Gastroesophageal sphincter (tissue), 4 donors: ENCODE data around the gene ADAM22. TPM values are rescaled to one million over a fixed set of nuclear protein-coding genes. Genes with fewer than 3 reads are reported as not detected.

ENCODE experiments used
- ATAC-seq: fragments of 150-250 bp; one replicate; pipeline ENCODE4 v1.9.1; 2016; ENCODE audit warnings: mild to moderate bottlenecking, moderate library complexity
- H3K27ac ChIP-seq, 4 donors: fragments of 200-600 bp; sonication (generic) in 3 of 4; 1 replicate in 3 of 4; 2 replicates in 1 of 4; pipeline ENCODE4 v1.5.1; 2016 to 2019
- H3K27me3 ChIP-seq: fragments of 200-600 bp; sonication (generic); one replicate; pipeline ENCODE4 v1.5.1; 2019
- H3K36me3 ChIP-seq, 2 donors: fragments of 200-600 bp; sonication (generic); one replicate each; pipeline ENCODE4 v1.5.1; 2019; ENCODE audit warnings: control low read depth in 1 of 2
- H3K4me1 ChIP-seq, 3 donors: fragments of 200-600 bp; sonication (generic); 1 replicate in 2 of 3; 2 replicates in 1 of 3; pipeline ENCODE4 v1.5.1; 2016 to 2019; ENCODE audit warnings: control low read depth in 2 of 3
- H3K4me3 ChIP-seq, 2 donors: fragments of 200-600 bp; sonication (generic); one replicate each; pipeline ENCODE4 v1.5.1; 2019; ENCODE audit warnings: mild to moderate bottlenecking in 1 of 2, moderate library complexity in 1 of 2
- H3K9me3 ChIP-seq, 3 donors: fragments of 200-600 bp; sonication (generic); one replicate each; pipeline ENCODE4 v1.5.1; 2017 to 2019; ENCODE audit warnings: control low read depth in 2 of 3
- CTCF ChIP-seq, 4 experiments: fragments of 200-600 bp in 2 of 4; fragments of 450-650 bp in 2 of 4; sonication (generic) in 1 of 4; IDR thresholded peaks; one replicate each; pipeline ENCODE4 v1.5.1; 2017 to 2019; ENCODE audit warnings: antibody characterized with exemption in 4 of 4, mild to moderate bottlenecking in 2 of 4, moderate library complexity in 2 of 4
- EP300 ChIP-seq: sonication (generic); formaldehyde crosslinking; IDR thresholded peaks from one replicate; pipeline ENCODE4 v1.6.1; 2017; ENCODE audit warnings: antibody characterized with exemption, mild to moderate bottlenecking
- POLR2A ChIP-seq, 2 donors: fragments of 450-650 bp; IDR thresholded peaks; one replicate each; pipeline ENCODE4 v1.6.1; 2017; ENCODE audit warnings: antibody characterized with exemption in 2 of 2, mild to moderate bottlenecking in 2 of 2, moderate library complexity in 1 of 2
- POLR2AphosphoS5 ChIP-seq: sonication (generic); formaldehyde crosslinking; IDR thresholded peaks from one replicate; pipeline ENCODE4 v1.6.1; 2017; ENCODE audit warnings: antibody characterized with exemption
- WGBS, 2 donors: methylation state at CpG; one replicate each; pipeline ENCODE4 v1.1.5; 2018; ENCODE audit warnings: low coverage in 1 of 2; 5-methylcytosine and 5-hydroxymethylcytosine counted together
- total RNA-seq, 4 donors: library from RNA; depleted of rRNA; stranded (reverse); fragments of >200 nt; gene quantifications; one replicate each; pipeline ENCODE4 v1.1.0, GENCODE V29; 2016

Gene ADAM22
- total RNA-seq, 4 donors from 2014 or later: 1.1 to 3.6 (median 1.7) TPM

- Histone ChIP-seq H3K9me3 (no peaks in the 10 kb centered on the region), H3K4me3 (no peak overlapping the region), H3K36me3 (no peaks in the 10 kb centered on the region), H3K27ac (no peak overlapping the region), H3K27me3 (no peaks in the 10 kb centered on the region), H3K4me1 (no peaks in the 10 kb centered on the region)
- ATAC-seq: no peak
- 88 to 100% methylated on average over 1 of the region's 1 CpG for WGBS, 2 donors
- no peak for TF ChIP-seq EP300
- TF ChIP-seq CTCF (IDR thresholded peaks at IDR 0.05): no peak
- no peak for TF ChIP-seq POLR2AphosphoS5
- TF ChIP-seq POLR2A (IDR thresholded peaks at IDR 0.05): no peak
Measured at GRCh38 chr7:88101769-88102168, 167.7 kb downstream of the ADAM22 start.

DNA sequence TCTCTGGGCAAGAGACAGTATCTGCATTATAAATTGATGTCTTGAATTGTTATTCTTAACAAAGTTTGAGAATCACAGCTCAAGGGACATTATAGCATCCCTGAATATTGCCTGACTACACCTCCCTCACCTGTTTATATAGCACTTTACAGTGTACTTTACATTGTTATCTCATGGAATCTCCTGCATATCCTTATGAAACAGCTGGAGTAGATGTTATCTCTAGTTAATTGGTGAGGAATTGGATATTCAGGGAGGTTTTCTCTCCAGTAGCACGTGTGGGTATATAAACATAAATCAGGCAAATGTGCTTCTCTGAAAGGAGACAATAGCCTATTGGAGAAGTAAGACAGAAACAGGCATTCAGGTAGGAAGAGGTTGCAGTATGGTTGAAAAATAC, 168.6 kb downstream of the ADAM22 start:
- H3K36me3 ChIP-seq: no peaks in the 10 kb centered on the region
- ATAC-seq: no peak
- no peaks in the 10 kb centered on the region for H3K9me3 ChIP-seq
- WGBS, 2 donors: 0 to 14% methylated on average over 1 of the region's 1 CpG
- TF ChIP-seq EP300 (no peak), POLR2AphosphoS5 (no peak), CTCF (IDR thresholded peaks at IDR 0.05) (no peak), POLR2A (IDR thresholded peaks at IDR 0.05) (no peak)
- H3K27ac ChIP-seq: no peak overlapping the region
- no peaks in the 10 kb centered on the region for H3K27me3 ChIP-seq
- H3K4me1 ChIP-seq: no peaks in the 10 kb centered on the region
- H3K4me3 ChIP-seq: no peak overlapping the region

DNA sequence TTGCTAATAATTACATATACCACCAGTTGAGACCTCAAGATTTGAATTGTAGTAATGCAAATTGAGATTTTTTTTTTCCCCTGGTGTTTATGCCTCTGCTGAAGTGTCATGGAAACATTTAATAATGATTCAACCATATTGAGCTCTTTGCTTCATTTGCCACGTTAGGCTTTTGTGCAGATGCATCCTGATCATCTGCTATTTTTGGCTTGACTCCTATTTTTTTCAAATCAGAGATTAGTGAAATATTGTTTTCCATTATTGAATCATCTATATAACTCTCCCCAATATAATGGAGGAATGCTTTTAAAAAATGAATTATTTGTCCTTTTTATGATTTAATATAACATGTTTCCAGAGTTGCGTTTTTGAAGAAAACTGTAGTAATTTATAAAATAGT, 170.7 kb downstream of the ADAM22 start:
- no peaks in the 10 kb centered on the region for H3K36me3 ChIP-seq
- ATAC-seq: no peak
- no peaks in the 10 kb centered on the region for H3K27me3 ChIP-seq
- 54 to 59% methylated on average over 2 of the region's 2 CpGs for WGBS, 2 donors
- H3K9me3 ChIP-seq: no peaks in the 10 kb centered on the region
- H3K4me3 ChIP-seq: no peak overlapping the region
- H3K4me1 ChIP-seq: no peaks in the 10 kb centered on the region
- TF ChIP-seq EP300 (no peak), CTCF (IDR thresholded peaks at IDR 0.05) (no peak), POLR2A (IDR thresholded peaks at IDR 0.05) (no peak), POLR2AphosphoS5 (no peak)
- no peak overlapping the region for H3K27ac ChIP-seq

- no peak for ATAC-seq
- Histone ChIP-seq H3K4me3 (no peak overlapping the region), H3K4me1 (no peaks in the 10 kb centered on the region), H3K27me3 (no peaks in the 10 kb centered on the region), H3K27ac (no peak overlapping the region), H3K36me3 (no peaks in the 10 kb centered on the region), H3K9me3 (no peaks in the 10 kb centered on the region)
- TF ChIP-seq EP300: no peak
- 90 to 96% methylated on average over 3 of the region's 3 CpGs for WGBS, 2 donors
Measured at GRCh38 chr7:88105231-88105630, 171.2 kb downstream of the ADAM22 start.

GRCh38 chr7:88106434-88106833, 172.4 kb downstream of the ADAM22 start:
- H3K27me3 ChIP-seq: no peaks in the 10 kb centered on the region
- 81 to 83% methylated on average over 2 to 4 of the region's 4 CpGs for WGBS, 2 donors
- no peaks in the 10 kb centered on the region for H3K9me3 ChIP-seq
- H3K36me3 ChIP-seq: no peaks in the 10 kb centered on the region
- no peak for TF ChIP-seq EP300
- no peak for TF ChIP-seq POLR2A (IDR thresholded peaks at IDR 0.05)
- no peak for TF ChIP-seq POLR2AphosphoS5
- TF ChIP-seq CTCF (IDR thresholded peaks at IDR 0.05): no peak
- H3K4me3 ChIP-seq: no peak overlapping the region
- peaks cover 0 to under 1% (median 0%) of the 10 kb centered on the region in 3 donors for H3K4me1 ChIP-seq
- no peak overlapping the region for H3K27ac ChIP-seq
- no peak for ATAC-seq

DNA sequence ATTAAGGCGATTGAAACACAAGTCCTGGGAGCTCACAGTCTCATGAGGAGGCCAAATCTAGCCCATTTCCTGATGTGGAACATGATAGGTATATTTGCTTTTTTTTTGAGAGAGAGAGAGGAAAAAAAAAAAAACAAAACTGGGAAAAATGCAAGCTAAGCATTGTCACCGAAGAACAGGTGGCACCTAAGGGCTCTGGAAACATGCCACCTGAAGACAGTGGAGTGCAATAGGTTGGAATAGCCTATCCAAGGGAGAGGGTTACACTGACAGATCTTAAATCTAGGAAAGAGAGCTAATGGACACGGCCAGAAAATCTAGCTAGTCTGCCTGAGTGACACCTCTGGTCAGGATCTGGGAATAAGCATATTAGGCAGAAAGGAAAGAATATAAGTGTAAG, 175.6 kb downstream of the ADAM22 start:
- Histone ChIP-seq H3K9me3 (no peaks in the 10 kb centered on the region), H3K36me3 (no peaks in the 10 kb centered on the region), H3K4me3 (no peak overlapping the region), H3K27ac (no peak overlapping the region), H3K4me1 (peaks cover 0 to 8% (median 0%) of the 10 kb centered on the region in 3 donors), H3K27me3 (no peaks in the 10 kb centered on the region)
- 88 to 100% methylated on average over 1 to 2 of the region's 3 CpGs for WGBS, 2 donors
- TF ChIP-seq POLR2AphosphoS5: no peak
- no peak for TF ChIP-seq POLR2A (IDR thresholded peaks at IDR 0.05)
- no peak for TF ChIP-seq CTCF (IDR thresholded peaks at IDR 0.05)
- TF ChIP-seq EP300: no peak
- no peak for ATAC-seq
